ENCODE measurements around the gene MRPL30. TPM values are rescaled to one million over a fixed set of nuclear protein-coding genes. Genes with fewer than 3 reads are reported as not detected.

The MRPL30 gene
- total RNA-seq, 2 experiments from 2014 or later, result 23.3 to 24.4 TPM

- DNase-seq, result no peak
- H3K27me3 Mint-ChIP-seq (ENCODE audit: low read depth), result no peaks in the 10 kb centered on the region
- H3K9me3 Mint-ChIP-seq (ENCODE audit: insufficient read depth), result no peaks in the 10 kb centered on the region
- no peak overlapping the region for H3K27ac Mint-ChIP-seq
- H3K4me3 Mint-ChIP-seq, result no peak overlapping the region
- ChIA-PET POLR2A (no interaction called here), CTCF (no interaction called here)
- H3K36me3 Mint-ChIP-seq (ENCODE audit: low read depth), result no peaks in the 10 kb centered on the region
- no peaks in the 10 kb centered on the region for H3K4me1 Mint-ChIP-seq (ENCODE audit: low read depth)
- no peak for ATAC-seq
Observed at GRCh38 chr2:99242151-99242550, 61.2 kb downstream of the MRPL30 start.

Other genes with a start within 250 kb of the MRPL30 start
- gene CRACDL, start 245.0 kb upstream of the MRPL30 start, total RNA-seq, result under 1 TPM; 0.18 to 0.97 TPM
- gene C2orf15, start 39.5 kb upstream of the MRPL30 start, total RNA-seq, result under 1 TPM; 0.37 to 0.86 TPM
- gene TSGA10, start 26.2 kb upstream of the MRPL30 start, total RNA-seq, result 1 to 10 TPM; 6.0 to 6.9 TPM
- 1 to 10 TPM; 7.5 to 7.9 TPM for gene LIPT1, start 26.2 kb upstream of the MRPL30 start, total RNA-seq
- 10 to 100 TPM; 51.3 to 53.3 TPM for gene MITD1, start 126 bp upstream of the MRPL30 start, total RNA-seq
- gene LYG2, start 74.5 kb downstream of the MRPL30 start, total RNA-seq, result not detected
- 1 to 10 TPM; 1.4 to 1.6 TPM for gene LYG1, start 120.0 kb downstream of the MRPL30 start, total RNA-seq
- gene TXNDC9, start 155.1 kb downstream of the MRPL30 start, total RNA-seq, result 10 to 100 TPM; 34.7 to 38.3 TPM
- 10 to 100 TPM; 47.5 TPM for gene EIF5B, start 156.2 kb downstream of the MRPL30 start, total RNA-seq

Data from activated CD8-positive, alpha-beta T cell treated with anti-CD3 and anti-CD28 coated beads, Interleukin-2, amount 10 ng/mL, durations not matched to agents 7 days and 5 days (primary cell).